SK-N-SH (cell line): Measurements from ENCODE around the gene LCOR. TPM values are rescaled to one million over a fixed set of nuclear protein-coding genes. Genes with fewer than 3 reads are reported as not detected.

Source experiments
- CTCF ChIA-PET: fragments of 300-600, 350-600 bp; formaldehyde crosslinking; extraction: SDS; loops from one replicate; lab custom pipeline; 2021; lab: Yijun Ruan, JAX
- POLR2A ChIA-PET: fragments of 350-600 bp; sonication (Branson Sonifier 250); formaldehyde crosslinking; extraction: SDS; loops from one replicate; lab custom pipeline; 2020; ENCODE audit warnings: antibody characterized with exemption, inconsistent platforms; lab: Yijun Ruan, JAX
- DNase-seq: peaks from one replicate; pipeline ENCODE4 v3.0.0; 2012
- H2AFZ ChIP-seq: fragments of 200-600 bp; sonication (generic); 2 replicates; pipeline ENCODE4 v1.8.1; 2016; ENCODE audit warnings: antibody characterized with exemption, mild to moderate bottlenecking, low read depth
- H3F3A ChIP-seq: fragments of 200-600 bp; sonication (generic); replicated peaks from 2 replicates; pipeline ENCODE3; 2016; ENCODE audit warnings: antibody characterized with exemption, mild to moderate bottlenecking; ENCODE audit not compliant: insufficient read depth
- H3K27ac ChIP-seq, 2 experiments: fragments of 200-500 bp in 1 of 2; fragments of 200-600 bp in 1 of 2; sonication (Bioruptor generic) in 1 of 2; sonication (generic), shearing (Covaris generic) in 1 of 2; 2 replicates each; pipeline versions ENCODE4 v1.5.1 to v1.6.1; 2014 to 2016; ENCODE audit warnings: low read depth in 2 of 2, inconsistent platforms in 1 of 2, low read length in 1 of 2, mild to moderate bottlenecking in 1 of 2, mixed read lengths in 1 of 2
- H3K27me3 ChIP-seq: fragments of 200-600 bp; sonication (generic), shearing (Covaris generic); 2 replicates; pipeline ENCODE4 v1.6.1; 2016; ENCODE audit warnings: mixed run types; ENCODE audit not compliant: insufficient read depth
- H3K36me3 ChIP-seq, 2 experiments: fragments of 200-500 bp in 1 of 2; fragments of 200-600 bp in 1 of 2; sonication (Bioruptor generic) in 1 of 2; sonication (generic) in 1 of 2; replicated peaks in 1 of 2; 2 replicates each; pipeline versions ENCODE3 to v1.5.1; 2014 to 2016; ENCODE audit warnings: low read length in 1 of 2, mild to moderate bottlenecking in 1 of 2; ENCODE audit not compliant: insufficient read depth in 2 of 2, control insufficient read depth in 1 of 2
- H3K4me1 ChIP-seq, 2 experiments: fragments of 200-500 bp in 1 of 2; fragments of 200-600 bp in 1 of 2; sonication (Bioruptor generic) in 1 of 2; sonication (generic), shearing (Covaris generic) in 1 of 2; 2 replicates each; pipeline versions ENCODE4 v1.5.1 to v1.6.1; 2014 to 2016; ENCODE audit warnings: low read depth in 1 of 2, low read length in 1 of 2, mixed run types in 1 of 2; ENCODE audit not compliant: insufficient read depth in 2 of 2, control insufficient read depth in 1 of 2
- H3K4me2 ChIP-seq: fragments of 200-600 bp; sonication (generic), shearing (Covaris generic); 2 replicates; pipeline ENCODE4 v1.6.1; 2017; ENCODE audit warnings: mixed run types
- H3K4me3 ChIP-seq, 2 experiments: fragments of 200-500 bp in 1 of 2; fragments of 200-600 bp in 1 of 2; sonication (Bioruptor generic) in 1 of 2; sonication (generic), shearing (Covaris generic) in 1 of 2; 2 replicates each; pipeline versions ENCODE4 v1.5.1 to v1.8.1; 2014 to 2016; ENCODE audit warnings: low read depth in 2 of 2, inconsistent platforms in 1 of 2, low read length in 1 of 2, mild to moderate bottlenecking in 1 of 2, mixed read lengths in 1 of 2, moderate library complexity in 1 of 2
- H3K79me2 ChIP-seq: fragments of 200-600 bp; sonication (generic); 2 replicates; pipeline ENCODE4 v1.8.1; 2017; ENCODE audit warnings: mild to moderate bottlenecking; ENCODE audit not compliant: insufficient read depth
- H3K9ac ChIP-seq: fragments of 200-600 bp; sonication (generic); 2 replicates; pipeline ENCODE4 v1.6.1; 2017; ENCODE audit warnings: mixed run types
- H3K9me2 ChIP-seq: fragments of 200-600 bp; sonication (generic); 2 replicates; pipeline ENCODE4 v1.6.1; 2017; ENCODE audit warnings: mixed run types
- H3K9me3 ChIP-seq: fragments of 200-600 bp; sonication (generic); 2 replicates; pipeline ENCODE4 v1.6.1; 2017; ENCODE audit warnings: mixed run types, mild to moderate bottlenecking, moderate library complexity
- H4K20me1 ChIP-seq: fragments of 200-600 bp; sonication (generic); 2 replicates; pipeline ENCODE4 v1.6.1; 2017; ENCODE audit warnings: mild to moderate bottlenecking, mixed run types; ENCODE audit not compliant: insufficient read depth
- POLR2AphosphoS5 ChIP-seq: IDR thresholded peaks from 2 replicates; pipeline ENCODE4 v1.6.1; 2012; ENCODE audit warnings: low read depth, low read length
- RFX5 ChIP-seq: IDR thresholded peaks from 2 replicates; pipeline ENCODE4 v1.6.1; 2012; ENCODE audit warnings: mild to moderate bottlenecking, improper control_type of control experiment, low read length
- USF1 ChIP-seq: IDR thresholded peaks from 2 replicates; pipeline ENCODE4 v1.4.0; 2012; ENCODE audit warnings: low read depth, borderline replicate concordance
- YY1 ChIP-seq: IDR thresholded peaks from 2 replicates; pipeline ENCODE4 v1.4.0; 2012; ENCODE audit warnings: low read depth, mild to moderate bottlenecking
- WGBS: methylation state at CpG from one replicate; pipeline ENCODE4 v1.1.6; 2017; ENCODE audit warnings: low lambda C conversion rate; 5-methylcytosine and 5-hydroxymethylcytosine counted together
- polyA plus RNA-seq, 3 experiments: library from polyadenylated mRNA; depleted of rRNA; stranded (reverse); fragments of >200 nt; gene quantifications; 2 replicates each; pipeline ENCODE4 v1.2.3, GENCODE V29; 2012
- TF ChIP-seq, protein P1 (sequence below): fragments of 150-350 bp; IDR thresholded peaks from 2 replicates; pipeline ENCODE4 v1.6.1; 2016; ENCODE audit warnings: mild to moderate bottlenecking, low read depth, low read length
- TF ChIP-seq, protein P2 (sequence below): fragments of 200-600 bp; sonication (generic); IDR thresholded peaks from 2 replicates; pipeline ENCODE4 v1.6.1; 2017; ENCODE audit warnings: antibody characterized with exemption, mild to moderate bottlenecking, moderate library complexity
- TF ChIP-seq, protein P3 (sequence below): IDR thresholded peaks from 2 replicates; pipeline ENCODE4 v1.4.0; 2012; ENCODE audit warnings: low read depth, borderline replicate concordance

Gene LCOR
- polyA plus RNA-seq, 1 of the 3 experiments (the other 2 are of a cell fraction): 1.9 TPM

DNA sequence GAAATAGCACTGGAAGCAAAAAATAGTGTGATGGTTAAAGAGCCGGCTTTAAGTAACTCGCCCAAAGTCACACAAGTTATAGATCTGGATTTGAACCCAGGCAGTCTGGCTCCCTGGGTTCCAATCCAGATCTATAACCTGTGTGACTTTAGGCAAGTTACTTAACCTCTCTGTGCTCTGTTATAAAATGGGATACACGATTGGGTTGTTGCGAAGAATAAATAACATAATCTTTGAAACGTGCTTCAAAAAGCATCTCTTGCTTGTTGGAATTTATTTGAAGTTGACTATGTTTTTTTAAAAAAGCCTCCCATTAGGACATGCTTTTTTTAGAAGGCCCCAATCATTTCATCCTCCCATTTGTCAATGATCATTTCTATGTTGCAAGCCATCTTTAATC, 3.5 kb upstream of the LCOR start (continued):
- TF ChIP-seq, protein P1, sequence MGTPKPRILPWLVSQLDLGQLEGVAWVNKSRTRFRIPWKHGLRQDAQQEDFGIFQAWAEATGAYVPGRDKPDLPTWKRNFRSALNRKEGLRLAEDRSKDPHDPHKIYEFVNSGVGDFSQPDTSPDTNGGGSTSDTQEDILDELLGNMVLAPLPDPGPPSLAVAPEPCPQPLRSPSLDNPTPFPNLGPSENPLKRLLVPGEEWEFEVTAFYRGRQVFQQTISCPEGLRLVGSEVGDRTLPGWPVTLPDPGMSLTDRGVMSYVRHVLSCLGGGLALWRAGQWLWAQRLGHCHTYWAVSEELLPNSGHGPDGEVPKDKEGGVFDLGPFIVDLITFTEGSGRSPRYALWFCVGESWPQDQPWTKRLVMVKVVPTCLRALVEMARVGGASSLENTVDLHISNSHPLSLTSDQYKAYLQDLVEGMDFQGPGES: no peak
- TF ChIP-seq, all 33 proteins: peak for 0

DNA sequence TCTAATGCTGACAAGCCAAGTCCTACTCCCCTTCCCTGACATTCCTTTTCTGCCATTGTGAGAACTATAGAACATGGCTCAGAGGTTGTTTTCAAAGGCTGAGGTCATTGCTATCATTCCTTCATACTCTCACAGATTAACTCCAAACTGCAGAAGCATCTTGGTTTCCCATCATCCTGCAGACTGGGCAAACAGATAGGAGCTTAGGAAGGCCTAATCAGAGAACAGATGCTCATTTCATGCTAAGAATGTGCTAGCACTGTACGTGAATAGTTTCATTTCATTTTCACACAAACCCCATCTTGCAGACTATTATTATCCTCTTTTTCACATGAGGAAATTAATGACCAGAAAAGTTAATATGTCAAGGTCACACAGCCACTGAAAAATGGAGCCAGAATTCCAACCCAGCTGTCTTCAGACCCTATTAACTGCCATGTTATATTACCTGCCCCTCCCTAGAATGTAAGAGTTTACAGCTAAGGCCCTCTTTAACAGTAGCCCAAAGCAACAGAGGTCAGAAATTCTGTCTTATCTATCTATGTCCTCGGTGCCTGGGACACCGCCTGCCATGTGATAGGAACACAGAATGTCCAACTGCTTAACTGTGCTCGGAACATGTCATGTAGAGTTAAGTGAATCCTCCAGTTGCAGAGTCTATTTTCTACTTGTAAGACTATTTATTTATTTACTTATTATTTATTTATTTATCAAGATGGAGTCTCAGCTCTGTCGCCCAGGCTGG, 2.9 kb upstream of the LCOR start:
- Histone ChIP-seq H3K9ac (no peak overlapping the region), H3K27me3 (no peaks in the 10 kb centered on the region), H3K4me2 (no peak overlapping the region), H3K27ac (no peak overlapping the region), H3F3A (peaks cover 16% of the 10 kb centered on the region), H3K4me1 (peaks cover 4 to 6% of the 10 kb centered on the region in 2 experiments; a peak in 3 of 4 replicates), H3K9me2 (no peaks in the 10 kb centered on the region), H3K79me2 (peaks cover 14% of the 10 kb centered on the region), H3K9me3 (no peaks in the 10 kb centered on the region), H3K36me3 (no peaks in the 10 kb centered on the region), H2AFZ (no peak overlapping the region), H3K4me3 (no peak overlapping the region), H4K20me1 (peaks cover 10% of the 10 kb centered on the region; the same call in 1 of the 2 replicates)
- no peak for DNase-seq
- ChIA-PET CTCF (interaction anchor here (0.7 to 1.6 kb wide), 3 partner anchors 188 to 454 kb away, joined by 3 to 9 read pairs (median 4); no protein-coding TSS in a partner anchor), POLR2A (no interaction called here)
- 96% methylated on average over 5 of the region's 5 CpGs for WGBS
- TF ChIP-seq USF1: no peak
- TF ChIP-seq, protein P2, sequence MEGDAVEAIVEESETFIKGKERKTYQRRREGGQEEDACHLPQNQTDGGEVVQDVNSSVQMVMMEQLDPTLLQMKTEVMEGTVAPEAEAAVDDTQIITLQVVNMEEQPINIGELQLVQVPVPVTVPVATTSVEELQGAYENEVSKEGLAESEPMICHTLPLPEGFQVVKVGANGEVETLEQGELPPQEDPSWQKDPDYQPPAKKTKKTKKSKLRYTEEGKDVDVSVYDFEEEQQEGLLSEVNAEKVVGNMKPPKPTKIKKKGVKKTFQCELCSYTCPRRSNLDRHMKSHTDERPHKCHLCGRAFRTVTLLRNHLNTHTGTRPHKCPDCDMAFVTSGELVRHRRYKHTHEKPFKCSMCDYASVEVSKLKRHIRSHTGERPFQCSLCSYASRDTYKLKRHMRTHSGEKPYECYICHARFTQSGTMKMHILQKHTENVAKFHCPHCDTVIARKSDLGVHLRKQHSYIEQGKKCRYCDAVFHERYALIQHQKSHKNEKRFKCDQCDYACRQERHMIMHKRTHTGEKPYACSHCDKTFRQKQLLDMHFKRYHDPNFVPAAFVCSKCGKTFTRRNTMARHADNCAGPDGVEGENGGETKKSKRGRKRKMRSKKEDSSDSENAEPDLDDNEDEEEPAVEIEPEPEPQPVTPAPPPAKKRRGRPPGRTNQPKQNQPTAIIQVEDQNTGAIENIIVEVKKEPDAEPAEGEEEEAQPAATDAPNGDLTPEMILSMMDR: no peak
- TF ChIP-seq RFX5: no peak
- TF ChIP-seq, protein P3, sequence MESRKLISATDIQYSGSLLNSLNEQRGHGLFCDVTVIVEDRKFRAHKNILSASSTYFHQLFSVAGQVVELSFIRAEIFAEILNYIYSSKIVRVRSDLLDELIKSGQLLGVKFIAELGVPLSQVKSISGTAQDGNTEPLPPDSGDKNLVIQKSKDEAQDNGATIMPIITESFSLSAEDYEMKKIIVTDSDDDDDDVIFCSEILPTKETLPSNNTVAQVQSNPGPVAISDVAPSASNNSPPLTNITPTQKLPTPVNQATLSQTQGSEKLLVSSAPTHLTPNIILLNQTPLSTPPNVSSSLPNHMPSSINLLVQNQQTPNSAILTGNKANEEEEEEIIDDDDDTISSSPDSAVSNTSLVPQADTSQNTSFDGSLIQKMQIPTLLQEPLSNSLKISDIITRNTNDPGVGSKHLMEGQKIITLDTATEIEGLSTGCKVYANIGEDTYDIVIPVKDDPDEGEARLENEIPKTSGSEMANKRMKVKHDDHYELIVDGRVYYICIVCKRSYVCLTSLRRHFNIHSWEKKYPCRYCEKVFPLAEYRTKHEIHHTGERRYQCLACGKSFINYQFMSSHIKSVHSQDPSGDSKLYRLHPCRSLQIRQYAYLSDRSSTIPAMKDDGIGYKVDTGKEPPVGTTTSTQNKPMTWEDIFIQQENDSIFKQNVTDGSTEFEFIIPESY: no peak
- no peak for TF ChIP-seq POLR2AphosphoS5
- TF ChIP-seq YY1: no peak
